HG02885 (cell line): ENCODE results near the gene TF.
"Not testable (repeated sequence)": the region's sequence is repeated elsewhere in the genome, so short reads cannot be mapped to it uniquely, and the experiment has no call there.

Source experiments
- ATAC-seq: cut with Tn5 transposase; IDR thresholded peaks from one replicate; pipeline ENCODE4 v1.9.1; 2021; ENCODE audit warnings: mild to moderate bottlenecking; ENCODE audit not compliant: unreplicated experiment, poor library complexity

Gene TF

GRCh38 chr3:133762539-133762938 is 16.3 kb downstream of the TF start:
- ATAC-seq: no peak

- no peak for ATAC-seq
Observed at GRCh38 chr3:133763797-133764683, 17.8 kb downstream of the TF start.

GRCh38 chr3:133765256-133765655 is 19.1 kb downstream of the TF start:
- no peak for ATAC-seq

- no peak for ATAC-seq
Observed at GRCh38 chr3:133767607-133768006, 21.4 kb downstream of the TF start.

GRCh38 chr3:133769536-133769935 is 23.3 kb downstream of the TF start:
- no peak for ATAC-seq

DNA sequence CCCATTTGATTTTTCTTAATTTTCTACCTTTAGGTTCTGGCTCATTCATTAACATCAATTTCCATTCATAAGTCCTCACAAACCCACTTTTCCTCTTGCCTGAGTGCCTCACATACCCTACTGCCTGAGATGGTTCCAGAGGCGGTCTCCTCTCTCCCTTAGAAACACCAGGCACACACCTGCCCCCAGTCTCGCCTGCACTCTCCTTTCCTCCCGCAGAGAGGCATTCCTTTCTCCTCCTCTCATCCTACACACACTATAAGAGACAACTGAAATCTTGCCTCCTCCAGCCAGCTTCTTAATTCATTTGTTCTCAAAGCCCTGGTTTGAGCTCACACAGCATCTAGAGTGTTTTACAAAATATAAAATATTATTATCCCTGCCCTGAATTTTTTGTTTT is 27.5 kb downstream of the TF start:
- no peak for ATAC-seq

GRCh38 chr3:133775309-133775708 is 29.1 kb downstream of the TF start:
- no peak for ATAC-seq

DNA sequence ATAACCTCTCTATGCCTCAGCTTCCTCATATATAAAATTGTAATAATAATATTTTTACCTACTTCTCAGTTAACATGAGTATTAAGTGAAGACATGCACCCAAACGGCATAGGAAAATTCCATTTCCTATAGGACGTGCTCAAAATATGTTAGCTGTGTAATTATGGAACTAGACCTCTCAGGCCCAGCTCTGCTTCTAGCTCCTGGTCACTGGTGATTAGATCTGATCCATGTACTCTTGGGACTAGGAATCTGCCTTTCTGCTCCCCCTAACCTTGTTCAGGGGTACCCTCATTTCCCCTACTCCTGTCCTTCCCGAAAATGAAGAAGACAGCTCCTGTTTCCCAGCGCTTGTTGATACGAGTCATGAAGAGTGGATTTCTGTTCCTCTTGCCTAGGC is 29.6 kb downstream of the TF start:
- no peak for ATAC-seq

GRCh38 chr3:133776794-133777438 is 30.7 kb downstream of the TF start:
- ATAC-seq: no peak

- no peak for ATAC-seq
Observed at GRCh38 chr3:133777807-133778568, 31.8 kb downstream of the TF start.

GRCh38 chr3:133779626-133780203 is 33.5 kb downstream of the TF start:
- ATAC-seq: no peak

GRCh38 chr3:133780756-133781155 is 34.6 kb downstream of the TF start:
- not testable (repeated sequence) for ATAC-seq

- ATAC-seq: no peak
Observed at GRCh38 chr3:133781570-133781969, 35.4 kb downstream of the TF start.

GRCh38 chr3:133782454-133782853 is 36.3 kb downstream of the TF start:
- ATAC-seq: no peak

DNA sequence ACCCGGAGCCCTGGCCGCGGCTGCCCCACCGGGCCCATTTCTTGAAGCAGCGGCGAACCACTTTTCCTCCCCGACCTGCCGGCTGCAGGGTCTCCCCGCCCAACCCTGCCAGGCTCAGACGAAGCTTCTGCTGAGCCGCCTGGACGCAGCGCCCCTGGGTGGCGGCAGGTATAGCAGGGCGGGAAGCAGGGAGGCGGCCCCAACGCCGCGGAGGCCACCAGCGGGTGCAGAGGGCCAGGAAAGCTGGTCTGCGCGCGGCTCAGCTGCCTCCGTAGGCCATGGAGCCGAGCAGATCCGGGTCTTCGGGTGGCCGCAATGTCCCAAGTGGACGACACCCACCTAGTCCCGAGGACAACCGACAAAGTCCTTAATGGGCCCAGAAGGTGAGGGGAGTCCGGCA is 37.6 kb downstream of the TF start:
- ATAC-seq: no peak

GRCh38 chr3:133788024-133788423 is 41.8 kb downstream of the TF start:
- ATAC-seq: no peak

DNA sequence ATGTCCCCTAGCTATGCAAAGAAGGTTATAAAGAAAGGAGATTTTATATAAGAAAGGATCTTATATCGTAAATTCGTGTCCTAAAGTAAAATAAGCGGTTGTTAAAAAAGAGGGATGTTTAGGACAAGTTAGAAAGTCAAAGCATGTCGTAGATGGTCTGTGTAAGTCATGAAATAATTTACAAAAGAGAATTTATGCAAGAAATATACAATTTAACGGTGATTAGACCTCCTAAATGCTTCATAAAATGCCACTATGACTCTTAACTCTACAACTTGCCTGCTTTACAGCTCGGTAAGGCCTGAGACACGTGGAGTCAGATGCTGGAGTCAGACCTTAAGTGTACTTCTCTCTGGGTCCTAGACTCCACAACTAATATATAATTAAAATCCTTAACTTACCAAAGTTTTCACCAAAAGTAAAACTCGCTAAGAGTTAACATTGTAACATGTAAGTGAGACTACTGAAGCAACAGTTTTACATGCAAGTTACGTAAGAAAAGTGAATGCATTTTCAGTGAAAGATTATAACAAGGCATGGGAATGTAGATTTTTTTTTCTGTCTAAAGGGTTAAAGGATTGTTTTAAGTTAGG is 46.1 kb downstream of the TF start:
- ATAC-seq: no peak

GRCh38 chr3:133797396-133798105 is 51.4 kb downstream of the TF start:
- no peak for ATAC-seq

DNA sequence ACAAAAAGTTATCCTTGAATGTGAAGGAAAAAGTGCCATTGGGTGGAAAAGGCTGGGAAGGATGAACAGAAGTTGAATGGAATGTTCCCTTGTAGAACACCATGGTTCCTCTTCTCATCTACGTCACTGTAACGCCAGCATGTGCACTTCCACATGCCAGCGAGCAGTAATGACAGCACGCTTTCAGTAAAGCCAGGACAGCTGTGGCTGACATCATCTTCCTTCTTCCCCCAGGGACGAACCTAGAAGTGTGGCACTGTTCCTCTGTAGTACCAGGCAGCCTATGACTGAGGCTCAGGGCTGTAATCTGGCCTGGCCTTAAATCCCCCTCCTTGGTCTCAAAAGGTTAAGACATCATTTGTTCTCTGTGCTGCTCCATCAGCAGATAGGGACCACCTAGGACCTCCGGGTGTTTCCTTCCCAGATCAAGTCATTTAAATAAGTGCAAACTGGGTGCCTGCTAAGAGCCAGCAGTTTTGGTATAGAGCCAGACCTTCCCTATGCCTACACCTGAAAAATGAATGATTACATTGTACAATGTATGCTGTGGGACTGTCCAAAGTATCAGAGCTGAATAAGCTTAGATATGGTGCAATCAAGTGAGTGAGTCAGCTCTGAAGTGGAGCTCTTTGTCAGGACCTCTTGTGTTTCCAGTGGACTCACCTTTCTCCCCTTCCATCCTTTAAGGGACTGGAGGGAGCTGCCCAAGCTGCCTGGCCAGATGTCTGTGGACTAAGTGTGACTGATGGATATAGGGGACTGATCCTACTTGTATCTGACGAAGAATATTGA is 53.8 kb downstream of the TF start:
- ATAC-seq: no peak
